Measurements from ENCODE around the gene PANK3.
"Not testable (repeated sequence)": the region's sequence is repeated elsewhere in the genome, so short reads cannot be mapped to it uniquely, and the experiment has no call there.

The PANK3 gene

GRCh38 chr5:168549554-168549953 is 29.6 kb downstream of the PANK3 start:
- no peak for DNase-seq

GRCh38 chr5:168537176-168537575 is 42.0 kb downstream of the PANK3 start:
- no peak for DNase-seq

GRCh38 chr5:168534351-168534750 is 44.8 kb downstream of the PANK3 start:
- not testable (repeated sequence) for DNase-seq

- DNase-seq: peak in 1 of 2 experiments; percentile 6
Measured at GRCh38 chr5:168531987-168532864, 46.9 kb downstream of the PANK3 start.

- DNase-seq: no peak
Measured at GRCh38 chr5:168531191-168531590, 48.0 kb downstream of the PANK3 start.

GRCh38 chr5:168530621-168531150 is 48.5 kb downstream of the PANK3 start:
- no peak for DNase-seq

GRCh38 chr5:168529374-168530234 is 49.6 kb downstream of the PANK3 start:
- peak in 1 of 2 experiments; percentile 5 for DNase-seq

- peak; percentile 22 to 45 for DNase-seq
Measured at GRCh38 chr5:168528521-168529373, 50.4 kb downstream of the PANK3 start, which contains the start of gene FBLL1. FBLL1 (plus strand) TSS chr5:168529305; CDS start chr5:168529505, 200 bp downstream.

GRCh38 chr5:168527756-168528295 is 51.3 kb downstream of the PANK3 start:
- no peak for DNase-seq

GRCh38 chr5:168525856-168526255 is 53.3 kb downstream of the PANK3 start:
- no peak for DNase-seq

GRCh38 chr5:168513861-168514428 is 65.2 kb downstream of the PANK3 start:
- DNase-seq: no peak

GRCh38 chr5:168502563-168503237 is 76.5 kb downstream of the PANK3 start:
- DNase-seq: no peak

Measured in NCI-H2081 (cell line).